ENCODE results near the gene ALPL. TPM values are rescaled to one million over a fixed set of nuclear protein-coding genes. Genes with fewer than 3 reads are reported as not detected.

ALPL gene
- total RNA-seq, 1 experiment from 2014 or later, result 0.73 TPM

DNA sequence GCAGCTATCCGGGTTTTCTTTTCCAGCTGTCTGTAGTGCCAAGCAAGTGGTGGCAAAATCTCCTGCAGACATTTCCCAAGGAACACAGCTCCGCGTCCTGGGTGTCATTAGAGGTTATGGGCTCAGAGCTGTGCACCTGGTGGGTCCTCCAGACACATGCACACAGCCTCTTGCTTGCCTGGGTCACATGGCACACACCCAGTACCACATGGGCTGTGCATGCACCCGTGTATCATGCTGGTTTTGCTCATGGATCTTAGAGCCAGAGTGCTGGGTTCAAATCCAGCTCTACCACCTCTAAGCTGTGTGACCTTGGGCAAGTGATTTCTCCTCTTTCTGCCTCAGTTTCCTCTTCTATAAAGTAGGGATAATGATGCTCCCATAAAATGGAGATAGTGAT is 61.7 kb downstream of the ALPL start:
- CTCF ChIA-PET, result no interaction called here

DNA sequence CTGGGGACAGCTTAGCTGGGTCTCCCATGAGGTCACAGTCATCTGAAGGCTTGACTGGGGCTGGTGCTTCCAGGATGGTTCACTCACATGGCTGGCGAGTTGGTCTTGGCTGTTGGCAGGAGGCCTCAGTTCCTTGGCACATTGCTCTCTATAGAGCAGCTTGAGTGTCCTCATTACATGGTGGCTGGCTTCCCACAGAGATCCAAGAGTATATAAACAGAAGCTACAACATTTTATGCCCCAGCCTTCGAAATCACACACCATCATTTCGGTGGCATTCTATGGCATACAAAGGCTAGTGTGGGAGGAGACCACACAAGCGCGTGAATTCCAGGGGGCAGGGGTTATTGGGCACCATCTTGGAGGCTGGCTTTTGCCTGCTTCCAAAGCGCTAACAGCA is 63.0 kb downstream of the ALPL start:
- POLR2A ChIA-PET (ENCODE audit: unreplicated experiment), result no interaction called here
- intact Hi-C loops (cut with micrococcal nuclease), result no loop called here

More for the DNA sequence above, 61.7 kb downstream of the ALPL start:
- ATAC-seq (no peak), DNase-seq (no peak)
- Histone ChIP-seq H3K27ac (ENCODE audit: low read length) (no peak overlapping the region), H3K9me3 (ENCODE audit: low read length) (no peaks in the 10 kb centered on the region), H3K27me3 (ENCODE audit: low read length) (no peaks in the 10 kb centered on the region), H3K9me2 (replicated peaks; ENCODE audit: low read length) (no peaks in the 10 kb centered on the region), H3K4me2 (ENCODE audit: low read length) (no peak overlapping the region), H3K79me2 (ENCODE audit: low read length) (no peaks in the 10 kb centered on the region), H3K4me3 (ENCODE audit: low read length) (no peak overlapping the region), H3K36me3 (ENCODE audit: low read depth, low read length) (no peaks in the 10 kb centered on the region), H2AFZ (ENCODE audit: low read length) (no peak overlapping the region), H4K20me1 (ENCODE audit: low read length) (no peaks in the 10 kb centered on the region), H3F3A (ENCODE audit: low read length, unreplicated experiment) (no peaks in the 10 kb centered on the region), H3K4me1 (ENCODE audit: insufficient read depth, low read length) (peaks cover 8% of the 10 kb centered on the region; the same call in 1 of the 2 replicates), H3K9ac (ENCODE audit: low read length) (no peak overlapping the region)
- no TSS peak for BruUV-seq (replicated peaks)
- intact Hi-C loops (cut with micrococcal nuclease), result no loop called here
- POLR2A ChIA-PET (ENCODE audit: unreplicated experiment), result no interaction called here
- no peak for TF ChIP-seq EZH2 (IDR thresholded peaks at IDR 0.05; ENCODE audit: low read length, unreplicated experiment)
- no peak for TF ChIP-seq EZH2phosphoT487 (IDR thresholded peaks at IDR 0.05; ENCODE audit: borderline replicate concordance, low read length)
- TF ChIP-seq, protein P1, sequence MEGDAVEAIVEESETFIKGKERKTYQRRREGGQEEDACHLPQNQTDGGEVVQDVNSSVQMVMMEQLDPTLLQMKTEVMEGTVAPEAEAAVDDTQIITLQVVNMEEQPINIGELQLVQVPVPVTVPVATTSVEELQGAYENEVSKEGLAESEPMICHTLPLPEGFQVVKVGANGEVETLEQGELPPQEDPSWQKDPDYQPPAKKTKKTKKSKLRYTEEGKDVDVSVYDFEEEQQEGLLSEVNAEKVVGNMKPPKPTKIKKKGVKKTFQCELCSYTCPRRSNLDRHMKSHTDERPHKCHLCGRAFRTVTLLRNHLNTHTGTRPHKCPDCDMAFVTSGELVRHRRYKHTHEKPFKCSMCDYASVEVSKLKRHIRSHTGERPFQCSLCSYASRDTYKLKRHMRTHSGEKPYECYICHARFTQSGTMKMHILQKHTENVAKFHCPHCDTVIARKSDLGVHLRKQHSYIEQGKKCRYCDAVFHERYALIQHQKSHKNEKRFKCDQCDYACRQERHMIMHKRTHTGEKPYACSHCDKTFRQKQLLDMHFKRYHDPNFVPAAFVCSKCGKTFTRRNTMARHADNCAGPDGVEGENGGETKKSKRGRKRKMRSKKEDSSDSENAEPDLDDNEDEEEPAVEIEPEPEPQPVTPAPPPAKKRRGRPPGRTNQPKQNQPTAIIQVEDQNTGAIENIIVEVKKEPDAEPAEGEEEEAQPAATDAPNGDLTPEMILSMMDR (conservative IDR thresholded peaks at IDR 0.05; ENCODE audit: low read depth, low read length), result no peak

GRCh38 chr1:21572735-21573277 is 63.6 kb downstream of the ALPL start:
- intact Hi-C loops (cut with micrococcal nuclease), result no loop called here
- Histone ChIP-seq H3K4me1 (ENCODE audit: insufficient read depth, low read length) (peaks cover 7% of the 10 kb centered on the region; the same call in 1 of the 2 replicates), H3K9ac (ENCODE audit: low read length) (no peak overlapping the region), H3K4me2 (ENCODE audit: low read length) (no peak overlapping the region), H3F3A (ENCODE audit: low read length, unreplicated experiment) (no peaks in the 10 kb centered on the region), H3K9me3 (ENCODE audit: low read length) (no peaks in the 10 kb centered on the region), H2AFZ (ENCODE audit: low read length) (no peak overlapping the region), H3K27ac (ENCODE audit: low read length) (no peak overlapping the region), H3K36me3 (ENCODE audit: low read depth, low read length) (no peaks in the 10 kb centered on the region), H4K20me1 (ENCODE audit: low read length) (no peaks in the 10 kb centered on the region), H3K27me3 (ENCODE audit: low read length) (no peaks in the 10 kb centered on the region), H3K4me3 (ENCODE audit: low read length) (no peak overlapping the region), H3K79me2 (ENCODE audit: low read length) (no peaks in the 10 kb centered on the region), H3K9me2 (replicated peaks; ENCODE audit: low read length) (no peaks in the 10 kb centered on the region)
- CTCF ChIA-PET, result no interaction called here
- BruUV-seq (replicated peaks), result no TSS peak
- POLR2A ChIA-PET (ENCODE audit: unreplicated experiment), result no interaction called here
- no peak for ATAC-seq
- TF ChIP-seq, protein P1 (conservative IDR thresholded peaks at IDR 0.05; ENCODE audit: low read depth, low read length), result no peak
- TF ChIP-seq EZH2 (IDR thresholded peaks at IDR 0.05; ENCODE audit: low read length, unreplicated experiment) (no peak), EZH2phosphoT487 (IDR thresholded peaks at IDR 0.05; ENCODE audit: borderline replicate concordance, low read length) (no peak)
- DNase-seq, result no peak

More for the DNA sequence above, 63.0 kb downstream of the ALPL start:
- Histone ChIP-seq H3K9me3 (ENCODE audit: low read length) (no peaks in the 10 kb centered on the region), H2AFZ (ENCODE audit: low read length) (no peak overlapping the region), H3K27me3 (ENCODE audit: low read length) (no peaks in the 10 kb centered on the region), H3K27ac (ENCODE audit: low read length) (no peak overlapping the region), H4K20me1 (ENCODE audit: low read length) (no peaks in the 10 kb centered on the region), H3K9me2 (replicated peaks; ENCODE audit: low read length) (no peaks in the 10 kb centered on the region), H3K36me3 (ENCODE audit: low read depth, low read length) (no peaks in the 10 kb centered on the region), H3K4me1 (ENCODE audit: insufficient read depth, low read length) (peaks cover 8% of the 10 kb centered on the region; the same call in 1 of the 2 replicates), H3K4me3 (ENCODE audit: low read length) (no peak overlapping the region), H3K9ac (ENCODE audit: low read length) (no peak overlapping the region), H3K4me2 (ENCODE audit: low read length) (no peak overlapping the region), H3K79me2 (ENCODE audit: low read length) (no peaks in the 10 kb centered on the region), H3F3A (ENCODE audit: low read length, unreplicated experiment) (no peaks in the 10 kb centered on the region)
- TF ChIP-seq EZH2 (IDR thresholded peaks at IDR 0.05; ENCODE audit: low read length, unreplicated experiment), result no peak
- ATAC-seq (no peak), DNase-seq (no peak)
- no TSS peak for BruUV-seq (replicated peaks)
- CTCF ChIA-PET, result no interaction called here

Measured in PC-3 (cell line).